PC-3 (cell line): ENCODE measurements around the gene MAD1L1.

ENCODE experiments used
- EZH2 ChIP-seq: fragments of 300-600 bp; sonication (generic); IDR thresholded peaks from one replicate; pipeline ENCODE4 v1.6.1; 2017; ENCODE audit warnings: antibody characterized with exemption, mild to moderate bottlenecking, low read length; ENCODE audit not compliant: unreplicated experiment
- EZH2phosphoT487 ChIP-seq: fragments of 300-600 bp; sonication (generic); IDR thresholded peaks from 2 replicates; pipeline ENCODE4 v1.6.1; 2018; ENCODE audit warnings: mild to moderate bottlenecking, antibody characterized with exemption, low read length, borderline replicate concordance

- TF ChIP-seq EZH2phosphoT487 (no peak), EZH2 (no peak)
Observed at GRCh38 chr7:1940402-1940786, 292.4 kb downstream of the MAD1L1 start.
